WTC11 (cell line): Measurements from ENCODE around the gene C17orf50. TPM values are rescaled to one million over a fixed set of nuclear protein-coding genes. Genes with fewer than 3 reads are reported as not detected.

Experiments used
- ATAC-seq: fragments of 200-7000 bp; cut with Tn5 transposase; 2 replicates; pipeline ENCODE4 v1.10.0; 2021; ENCODE audit warnings: mild to moderate bottlenecking, moderate library complexity
- CTCF ChIA-PET: fragments of 300-600 bp; sonication (Branson Sonifier 250); formaldehyde crosslinking; loops from one replicate; lab custom pipeline; 2021; ENCODE audit warnings: antibody characterized with exemption; lab: Charles Lee
- POLR2A ChIA-PET: fragments of 350-600 bp; sonication (Branson Sonifier 250); formaldehyde crosslinking; loops from one replicate; lab custom pipeline; 2021; ENCODE audit warnings: antibody characterized with exemption; lab: Charles Lee
- DNase-seq: peaks from one replicate; pipeline ENCODE4 v3.0.0; 2021; ENCODE audit warnings: low spot score
- H3K27ac Mint-ChIP-seq: 2 replicates; pipeline ENCODE4 v1.8.0; 2021; ENCODE audit warnings: mixed read lengths
- H3K27me3 Mint-ChIP-seq: 2 replicates; pipeline ENCODE4 v1.8.0; 2021; ENCODE audit warnings: low read depth, mild to moderate bottlenecking, moderate library complexity, mixed read lengths
- H3K36me3 Mint-ChIP-seq: 2 replicates; pipeline ENCODE4 v1.8.0; 2021; ENCODE audit warnings: mixed read lengths
- H3K4me1 Mint-ChIP-seq: 2 replicates; pipeline ENCODE4 v1.8.0; 2022; ENCODE audit warnings: mixed read lengths
- H3K4me3 Mint-ChIP-seq: 2 replicates; pipeline ENCODE4 v1.8.0; 2021; ENCODE audit warnings: mild to moderate bottlenecking, moderate library complexity, mixed read lengths
- H3K9me3 Mint-ChIP-seq: 2 replicates; pipeline ENCODE4 v1.8.0; 2021; ENCODE audit warnings: mixed read lengths
- CBFB ChIP-seq: sonication (generic); formaldehyde crosslinking; IDR thresholded peaks from 2 replicates; pipeline ENCODE4 v1.8.1; 2022; ENCODE audit warnings: mild to moderate bottlenecking, low read depth, missing genetic modification reagents
- CREM ChIP-seq: sonication (generic); formaldehyde crosslinking; IDR thresholded peaks from 2 replicates; pipeline ENCODE4 v1.8.1; 2022; ENCODE audit warnings: mild to moderate bottlenecking, missing genetic modification reagents, moderate library complexity
- ELF4 ChIP-seq: sonication (generic); formaldehyde crosslinking; IDR thresholded peaks from 2 replicates; pipeline ENCODE4 v1.8.1; 2022; ENCODE audit warnings: low read depth, mild to moderate bottlenecking, moderate library complexity, missing genetic modification reagents
- GTF2I ChIP-seq: fragments of 250-450 bp; sonication (Bioruptor Pico); conservative IDR thresholded peaks from 2 replicates; pipeline ENCODE4 v1.4.0; 2021; ENCODE audit warnings: mild to moderate bottlenecking
- IRF2 ChIP-seq: sonication (generic); formaldehyde crosslinking; IDR thresholded peaks from 2 replicates; pipeline ENCODE4 v1.8.0; 2022; ENCODE audit warnings: low read depth, missing genetic modification reagents, borderline replicate concordance
- JUN ChIP-seq: sonication (generic); formaldehyde crosslinking; IDR thresholded peaks from 2 replicates; pipeline ENCODE4 v1.8.0; 2023; ENCODE audit warnings: mild to moderate bottlenecking, missing genetic modification reagents
- KAT7 ChIP-seq: sonication (generic); formaldehyde crosslinking; IDR thresholded peaks from 2 replicates; pipeline ENCODE4 v1.8.1; 2023; ENCODE audit warnings: missing genetic modification reagents, mild to moderate bottlenecking, borderline replicate concordance
- MXD4 ChIP-seq: fragments of 250-450 bp; sonication (Bioruptor Pico); IDR thresholded peaks from 2 replicates; pipeline ENCODE4 v1.8.0; 2021; ENCODE audit warnings: mild to moderate bottlenecking, moderate library complexity, borderline replicate concordance
- NFYB ChIP-seq: sonication (generic); formaldehyde crosslinking; conservative IDR thresholded peaks from 2 replicates; pipeline ENCODE4 v1.8.0; 2022; ENCODE audit warnings: low read depth, missing genetic modification reagents
- NR1H2 ChIP-seq: sonication (generic); formaldehyde crosslinking; IDR thresholded peaks from 2 replicates; pipeline ENCODE4 v1.9.0; 2021; ENCODE audit warnings: mild to moderate bottlenecking, moderate library complexity, missing genetic modification reagents
- NR2C2 ChIP-seq: sonication (generic); formaldehyde crosslinking; IDR thresholded peaks from 2 replicates; pipeline ENCODE4 v1.8.0; 2022; ENCODE audit warnings: mild to moderate bottlenecking, missing genetic modification reagents
- NR3C1 ChIP-seq: sonication (generic); formaldehyde crosslinking; conservative IDR thresholded peaks from 2 replicates; pipeline ENCODE4 v1.8.1; 2023; ENCODE audit warnings: low read depth, mild to moderate bottlenecking, missing genetic modification reagents
- OVOL2 ChIP-seq: fragments of 250-450 bp; sonication (Bioruptor Pico); IDR thresholded peaks from 2 replicates; pipeline ENCODE4 v1.9.0; 2021; ENCODE audit warnings: mild to moderate bottlenecking, borderline replicate concordance
- PRRX2 ChIP-seq: fragments of 250-450 bp; sonication (Bioruptor Pico); IDR thresholded peaks from 2 replicates; pipeline ENCODE4 v1.8.0; 2021; ENCODE audit warnings: mild to moderate bottlenecking
- RELA ChIP-seq: sonication (generic); formaldehyde crosslinking; IDR thresholded peaks from 2 replicates; pipeline ENCODE4 v1.8.1; 2022; ENCODE audit warnings: missing genetic modification reagents, mild to moderate bottlenecking, borderline replicate concordance
- SOX15 ChIP-seq: fragments of 250-450 bp; sonication (Bioruptor Pico); IDR thresholded peaks from 2 replicates; pipeline ENCODE4 v1.9.0; 2021; ENCODE audit warnings: mild to moderate bottlenecking
- TEAD1 ChIP-seq: sonication (generic); formaldehyde crosslinking; IDR thresholded peaks from 2 replicates; pipeline ENCODE4 v1.8.0; 2022; ENCODE audit warnings: mild to moderate bottlenecking, missing genetic modification reagents
- TP53 ChIP-seq: sonication (generic); formaldehyde crosslinking; IDR thresholded peaks from 2 replicates; pipeline ENCODE4 v1.8.1; 2023; ENCODE audit warnings: mild to moderate bottlenecking, missing genetic modification reagents
- ZNF121 ChIP-seq: sonication (generic); formaldehyde crosslinking; IDR thresholded peaks from 2 replicates; pipeline ENCODE4 v1.8.0; 2023; ENCODE audit warnings: missing genetic modification reagents
- ZNF263 ChIP-seq: sonication (generic); formaldehyde crosslinking; IDR thresholded peaks from 2 replicates; pipeline ENCODE4 v1.8.1; 2022; ENCODE audit warnings: low read depth, mild to moderate bottlenecking, moderate library complexity, missing genetic modification reagents
- ZNF396 ChIP-seq: fragments of 250-450 bp; sonication (Bioruptor Pico); IDR thresholded peaks from 2 replicates; pipeline ENCODE4 v1.8.0; 2021; ENCODE audit warnings: mild to moderate bottlenecking, moderate library complexity, borderline replicate concordance
- total RNA-seq: library from RNA; stranded (reverse); gene quantifications from 3 replicates; pipeline ENCODE4 v1.2.3, GENCODE V29; 2021
- TF ChIP-seq, protein P1 (sequence below): sonication (generic); formaldehyde crosslinking; conservative IDR thresholded peaks from 2 replicates; pipeline ENCODE4 v1.8.1; 2023; ENCODE audit warnings: mild to moderate bottlenecking, low read depth, missing genetic modification reagents, moderate library complexity
- TF ChIP-seq, protein P2 (sequence below): fragments of 250-450 bp; sonication (Bioruptor Pico); IDR thresholded peaks from 2 replicates; pipeline ENCODE4 v2.1.2; 2022; ENCODE audit warnings: mild to moderate bottlenecking, moderate library complexity
- TF ChIP-seq, protein P3 (sequence below): sonication (generic); formaldehyde crosslinking; IDR thresholded peaks from 2 replicates; pipeline ENCODE4 v1.8.1; 2023; ENCODE audit warnings: mild to moderate bottlenecking, missing genetic modification reagents, moderate library complexity
- TF ChIP-seq, protein P4 (sequence below): sonication (generic); formaldehyde crosslinking; IDR thresholded peaks from 2 replicates; pipeline ENCODE4 v1.8.1; 2023; ENCODE audit warnings: mild to moderate bottlenecking, moderate library complexity, missing genetic modification reagents

The C17orf50 gene
- total RNA-seq, 1 experiment from 2014 or later = 0.35 TPM

DNA sequence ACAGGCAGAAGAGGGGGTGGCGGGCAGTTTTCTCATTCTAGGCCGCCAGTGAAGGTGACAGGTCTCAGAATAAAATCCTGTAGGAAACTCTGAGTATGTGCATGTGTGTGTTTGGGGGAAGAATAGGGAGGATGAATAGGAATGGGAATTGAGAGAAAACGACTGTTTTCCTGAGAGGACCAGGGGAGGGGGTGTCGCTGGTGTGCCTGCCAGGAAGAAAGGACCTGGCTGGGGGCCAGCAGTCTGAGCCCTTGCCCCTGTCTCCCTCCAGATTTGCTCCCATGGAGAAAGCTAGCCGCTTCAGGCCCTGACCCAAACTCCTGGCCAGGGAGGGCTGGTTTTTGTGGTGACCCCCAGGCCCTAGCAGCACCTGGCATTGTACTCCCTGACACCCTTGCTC, 14.4 kb downstream of the C17orf50 start:
- DNase-seq (no peak), ATAC-seq (no peak)
- Mint-ChIP-seq H3K4me1 (peaks cover 33% of the 10 kb centered on the region), H3K4me3 (no peak overlapping the region), H3K36me3 (no peaks in the 10 kb centered on the region), H3K27me3 (no peaks in the 10 kb centered on the region), H3K9me3 (0 out of 2 replicates have a peak, but pooled peaks cover 3% of the 10 kb centered on the region), H3K27ac (no peak overlapping the region)
- ChIA-PET POLR2A (interaction anchor here (1.1 kb wide), 1 partner anchor 11 kb away, joined by 3 read pairs; no protein-coding TSS in a partner anchor), CTCF (interaction anchor here (1.2 to 4.3 kb wide), 4 partner anchors 10 to 74 kb away, joined by 3 to 60 read pairs (median 10); partner anchors contain the start of gene TAF15)
- no peak for TF ChIP-seq PRRX2 (CRISPR knock-in tag)
- TF ChIP-seq TP53 (CRISPR knock-in tag) = no peak

DNA sequence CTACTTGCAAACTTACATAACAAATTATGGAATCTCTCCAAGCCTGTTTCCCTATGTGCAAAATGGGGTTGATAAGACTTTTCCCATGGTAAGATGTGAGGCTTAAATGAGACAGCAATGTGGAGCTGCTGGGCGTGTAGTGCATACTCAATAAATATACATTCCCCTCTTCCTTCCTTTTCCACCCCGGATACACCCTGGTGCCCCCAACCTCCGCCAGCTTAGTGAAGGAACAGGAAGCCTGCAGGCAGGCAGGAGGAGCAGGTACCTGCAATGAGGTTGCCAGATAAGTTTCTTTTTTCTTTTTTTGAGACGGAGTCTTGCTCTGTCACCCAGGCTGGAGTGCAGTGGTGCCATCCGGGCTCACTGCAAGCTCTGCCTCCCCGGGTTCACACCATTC, 14.9 kb downstream of the C17orf50 start:
- Mint-ChIP-seq H3K4me1 (peaks cover 33% of the 10 kb centered on the region), H3K36me3 (no peaks in the 10 kb centered on the region), H3K27me3 (no peaks in the 10 kb centered on the region), H3K4me3 (no peak overlapping the region), H3K9me3 (no peaks in the 10 kb centered on the region), H3K27ac (no peak overlapping the region)
- no peak for ATAC-seq
- DNase-seq = no peak
- ChIA-PET POLR2A (interaction anchor here (2.3 kb wide), 1 partner anchor 11 kb away, joined by 7 read pairs; no protein-coding TSS in a partner anchor), CTCF (interaction anchor here (1.6 to 4.3 kb wide), 3 partner anchors 11 to 34 kb away, joined by 4 to 60 read pairs (median 17); partner anchors contain the start of gene TAF15)
- TF ChIP-seq ZNF121 (CRISPR knock-in tag) = no peak
- TF ChIP-seq NFYB (CRISPR knock-in tag) = no peak
- no peak for TF ChIP-seq CREM (CRISPR knock-in tag)
- TF ChIP-seq IRF2 (CRISPR knock-in tag) = no peak
- TF ChIP-seq KAT7 (CRISPR knock-in tag) = no peak
- TF ChIP-seq, protein P1, sequence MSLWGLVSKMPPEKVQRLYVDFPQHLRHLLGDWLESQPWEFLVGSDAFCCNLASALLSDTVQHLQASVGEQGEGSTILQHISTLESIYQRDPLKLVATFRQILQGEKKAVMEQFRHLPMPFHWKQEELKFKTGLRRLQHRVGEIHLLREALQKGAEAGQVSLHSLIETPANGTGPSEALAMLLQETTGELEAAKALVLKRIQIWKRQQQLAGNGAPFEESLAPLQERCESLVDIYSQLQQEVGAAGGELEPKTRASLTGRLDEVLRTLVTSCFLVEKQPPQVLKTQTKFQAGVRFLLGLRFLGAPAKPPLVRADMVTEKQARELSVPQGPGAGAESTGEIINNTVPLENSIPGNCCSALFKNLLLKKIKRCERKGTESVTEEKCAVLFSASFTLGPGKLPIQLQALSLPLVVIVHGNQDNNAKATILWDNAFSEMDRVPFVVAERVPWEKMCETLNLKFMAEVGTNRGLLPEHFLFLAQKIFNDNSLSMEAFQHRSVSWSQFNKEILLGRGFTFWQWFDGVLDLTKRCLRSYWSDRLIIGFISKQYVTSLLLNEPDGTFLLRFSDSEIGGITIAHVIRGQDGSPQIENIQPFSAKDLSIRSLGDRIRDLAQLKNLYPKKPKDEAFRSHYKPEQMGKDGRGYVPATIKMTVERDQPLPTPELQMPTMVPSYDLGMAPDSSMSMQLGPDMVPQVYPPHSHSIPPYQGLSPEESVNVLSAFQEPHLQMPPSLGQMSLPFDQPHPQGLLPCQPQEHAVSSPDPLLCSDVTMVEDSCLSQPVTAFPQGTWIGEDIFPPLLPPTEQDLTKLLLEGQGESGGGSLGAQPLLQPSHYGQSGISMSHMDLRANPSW (CRISPR knock-in tag) = no peak
- no peak for TF ChIP-seq TEAD1 (CRISPR knock-in tag)
- no peak for TF ChIP-seq JUN (CRISPR knock-in tag)
- no peak for TF ChIP-seq NR2C2 (CRISPR knock-in tag)
- TF ChIP-seq GTF2I (CRISPR knock-in tag) = no peak
- no peak for TF ChIP-seq CBFB (CRISPR knock-in tag)
- TF ChIP-seq OVOL2 (CRISPR knock-in tag) = no peak
- TF ChIP-seq ELF4 (CRISPR knock-in tag) = no peak
- no peak for TF ChIP-seq RELA (CRISPR knock-in tag)
- TF ChIP-seq SOX15 (CRISPR knock-in tag) = no peak
- TF ChIP-seq, protein P2, sequence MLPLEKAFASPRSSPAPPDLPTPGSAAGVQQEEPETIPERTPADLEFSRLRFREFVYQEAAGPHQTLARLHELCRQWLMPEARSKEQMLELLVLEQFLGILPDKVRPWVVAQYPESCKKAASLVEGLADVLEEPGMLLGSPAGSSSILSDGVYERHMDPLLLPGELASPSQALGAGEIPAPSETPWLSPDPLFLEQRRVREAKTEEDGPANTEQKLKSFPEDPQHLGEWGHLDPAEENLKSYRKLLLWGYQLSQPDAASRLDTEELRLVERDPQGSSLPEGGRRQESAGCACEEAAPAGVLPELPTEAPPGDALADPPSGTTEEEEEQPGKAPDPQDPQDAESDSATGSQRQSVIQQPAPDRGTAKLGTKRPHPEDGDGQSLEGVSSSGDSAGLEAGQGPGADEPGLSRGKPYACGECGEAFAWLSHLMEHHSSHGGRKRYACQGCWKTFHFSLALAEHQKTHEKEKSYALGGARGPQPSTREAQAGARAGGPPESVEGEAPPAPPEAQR = no peak
- no peak for TF ChIP-seq MXD4 (CRISPR knock-in tag)

DNA sequence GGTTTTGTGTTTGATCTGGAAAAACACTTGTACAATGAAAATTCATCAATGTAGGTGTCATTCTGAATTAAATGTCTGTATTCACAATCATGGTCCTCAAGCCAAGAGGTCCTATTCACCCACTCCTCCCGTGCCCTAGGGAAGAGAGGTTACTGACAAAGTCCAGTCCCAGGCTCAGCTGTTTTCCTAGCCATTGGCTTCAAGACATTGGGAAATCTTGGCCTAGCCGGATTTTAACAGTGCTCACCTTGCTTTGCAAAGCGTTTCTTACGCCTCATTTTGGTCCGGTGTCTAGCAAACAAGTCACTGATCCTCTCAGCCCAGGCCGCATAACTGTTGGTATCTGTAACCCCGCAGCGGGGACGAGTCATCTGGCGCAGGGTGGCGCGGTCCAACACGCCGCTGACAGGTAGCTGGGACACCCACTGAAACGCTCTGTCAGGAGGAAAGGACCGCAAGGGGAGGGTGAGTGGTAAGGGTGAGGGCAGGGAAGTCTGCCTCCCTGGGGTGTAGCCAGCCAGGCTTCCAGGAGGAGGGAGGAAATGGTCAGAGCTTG, 18.0 kb downstream of the C17orf50 start:
- DNase-seq (no peak), ATAC-seq (no peak)
- POLR2A ChIA-PET = no interaction called here
- CTCF ChIA-PET = interaction anchor here (1.7 to 5.3 kb wide), 2 partner anchors 14 to 16 kb away, joined by 4 to 38 read pairs; no protein-coding TSS in a partner anchor
- Mint-ChIP-seq H3K36me3 (no peaks in the 10 kb centered on the region), H3K27ac (no peak overlapping the region), H3K4me1 (peaks cover 18% of the 10 kb centered on the region), H3K9me3 (no peaks in the 10 kb centered on the region), H3K4me3 (no peak overlapping the region), H3K27me3 (no peaks in the 10 kb centered on the region; the same call in 1 of the 2 replicates)
- no peak for TF ChIP-seq ZNF396
- TF ChIP-seq TP53 (CRISPR knock-in tag) = no peak
- TF ChIP-seq, protein P2 = no peak
- TF ChIP-seq IRF2 (CRISPR knock-in tag) = no peak
- no peak for TF ChIP-seq NR1H2
- TF ChIP-seq, protein P3, sequence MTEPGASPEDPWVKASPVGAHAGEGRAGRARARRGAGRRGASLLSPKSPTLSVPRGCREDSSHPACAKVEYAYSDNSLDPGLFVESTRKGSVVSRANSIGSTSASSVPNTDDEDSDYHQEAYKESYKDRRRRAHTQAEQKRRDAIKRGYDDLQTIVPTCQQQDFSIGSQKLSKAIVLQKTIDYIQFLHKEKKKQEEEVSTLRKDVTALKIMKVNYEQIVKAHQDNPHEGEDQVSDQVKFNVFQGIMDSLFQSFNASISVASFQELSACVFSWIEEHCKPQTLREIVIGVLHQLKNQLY (CRISPR knock-in tag) = no peak
- TF ChIP-seq JUN (CRISPR knock-in tag) = no peak
- TF ChIP-seq ZNF263 (CRISPR knock-in tag) = no peak
- no peak for TF ChIP-seq NR3C1 (CRISPR knock-in tag)
- TF ChIP-seq, protein P4, sequence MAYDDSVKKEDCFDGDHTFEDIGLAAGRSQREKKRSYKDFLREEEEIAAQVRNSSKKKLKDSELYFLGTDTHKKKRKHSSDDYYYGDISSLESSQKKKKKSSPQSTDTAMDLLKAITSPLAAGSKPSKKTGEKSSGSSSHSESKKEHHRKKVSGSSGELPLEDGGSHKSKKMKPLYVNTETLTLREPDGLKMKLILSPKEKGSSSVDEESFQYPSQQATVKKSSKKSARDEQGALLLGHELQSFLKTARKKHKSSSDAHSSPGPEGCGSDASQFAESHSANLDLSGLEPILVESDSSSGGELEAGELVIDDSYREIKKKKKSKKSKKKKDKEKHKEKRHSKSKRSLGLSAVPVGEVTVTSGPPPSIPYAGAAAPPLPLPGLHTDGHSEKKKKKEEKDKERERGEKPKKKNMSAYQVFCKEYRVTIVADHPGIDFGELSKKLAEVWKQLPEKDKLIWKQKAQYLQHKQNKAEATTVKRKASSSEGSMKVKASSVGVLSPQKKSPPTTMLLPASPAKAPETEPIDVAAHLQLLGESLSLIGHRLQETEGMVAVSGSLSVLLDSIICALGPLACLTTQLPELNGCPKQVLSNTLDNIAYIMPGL = no peak
